Measurements from ENCODE around the gene USB1. TPM values are rescaled to one million over a fixed set of nuclear protein-coding genes. Genes with fewer than 3 reads are reported as not detected.

USB1 gene
- total and polyA plus RNA-seq, 2 experiments from 2014 or later = 79.6 to 118 TPM

GRCh38 chr16:57994361-57994760 lies 6.8 kb upstream of the USB1 start (continued):
- no peak for TF ChIP-seq ETS1 (IDR thresholded peaks at IDR 0.05)
- no peak for TF ChIP-seq JUNB (IDR thresholded peaks at IDR 0.05; ENCODE audit: unreplicated experiment)

- H3F3A ChIP-seq (replicated peaks; ENCODE audit: low read depth) = peaks cover 5% of the 10 kb centered on the region
- H3K36me3 ChIP-seq (ENCODE audit: insufficient read depth) = no peaks in the 10 kb centered on the region
- H3K4me2 ChIP-seq = no peak overlapping the region
- H3K79me2 ChIP-seq (replicated peaks; ENCODE audit: insufficient read depth) = no peaks in the 10 kb centered on the region
- Mint-ChIP-seq H3K4me3 (no peak overlapping the region), H3K9me3 (no peaks in the 10 kb centered on the region), H3K36me3 (ENCODE audit: low read depth) (peaks cover 6% of the 10 kb centered on the region; the same call in 2 of the 3 replicates), H3K27ac (no peak overlapping the region), H3K4me1 (peaks cover 28% of the 10 kb centered on the region), H3K27me3 (ENCODE audit: insufficient read depth, low read depth, poor library complexity) (peaks cover 25% of the 10 kb centered on the region)
- H3K27me3 ChIP-seq (ENCODE audit: insufficient read depth) = no peaks in the 10 kb centered on the region
- DNase-seq (ENCODE audit: low spot score) = peak; percentile 68
- peaks cover 7% of the 10 kb centered on the region for H3K4me1 ChIP-seq (ENCODE audit: insufficient read depth)
- peak; percentile 54 for ATAC-seq
- no peaks in the 10 kb centered on the region for H3K9me2 ChIP-seq (ENCODE audit: insufficient read depth)
- H4K20me1 ChIP-seq (replicated peaks; ENCODE audit: insufficient read depth) = no peaks in the 10 kb centered on the region
- no peak overlapping the region for H3K4me3 ChIP-seq
- H2AFZ ChIP-seq = no peak overlapping the region
- TF ChIP-seq POLR2AphosphoS5 (IDR thresholded peaks at IDR 0.05; ENCODE audit: low read depth) (no peak), CTCF (conservative IDR thresholded peaks at IDR 0.05; ENCODE audit: low read depth in 2 of 2) (peak; percentile 43 to 60)
- no peak overlapping the region for H3K27ac ChIP-seq (ENCODE audit: low read depth)
Measured at GRCh38 chr16:57994778-57995177, 6.4 kb upstream of the USB1 start.

DNA sequence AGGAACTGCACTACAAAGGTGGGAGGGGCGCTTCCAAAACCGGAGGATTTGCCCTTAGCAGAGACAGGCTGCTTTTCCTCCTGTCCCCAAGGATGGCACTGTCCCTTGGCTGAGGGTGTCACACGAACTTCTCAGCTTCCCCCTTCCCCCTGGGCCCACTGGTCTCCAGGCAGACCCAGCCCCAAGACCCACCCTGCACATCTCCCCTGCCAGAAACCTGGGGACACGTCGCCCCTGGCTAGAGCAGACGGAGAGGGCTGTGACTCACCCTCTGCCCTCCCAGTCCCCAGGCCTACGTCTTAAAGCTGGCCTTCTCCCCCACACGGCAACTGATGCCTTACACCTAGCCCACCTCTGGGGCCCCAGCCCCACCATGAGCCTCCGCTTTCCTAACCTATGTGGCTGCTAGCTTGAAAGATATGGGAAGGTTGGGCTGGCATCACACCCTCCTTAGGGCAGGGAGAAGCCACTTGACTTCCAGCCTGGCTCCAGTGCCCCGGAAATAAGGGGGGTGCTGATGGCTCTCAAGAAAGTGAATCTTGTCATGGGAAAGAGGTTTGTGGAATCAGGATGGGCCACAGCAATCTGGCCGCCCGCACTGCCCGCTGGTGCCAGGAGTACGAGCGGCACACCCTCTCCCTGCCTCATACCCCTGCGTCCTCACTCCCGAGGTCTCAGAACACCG lies 5.3 kb upstream of the USB1 start:
- Mint-ChIP-seq H3K4me1 (peaks cover 28% of the 10 kb centered on the region), H3K27me3 (ENCODE audit: insufficient read depth, low read depth, poor library complexity) (peaks cover 21% of the 10 kb centered on the region), H3K4me3 (no peak overlapping the region), H3K9me3 (no peaks in the 10 kb centered on the region), H3K27ac (no peak overlapping the region), H3K36me3 (ENCODE audit: low read depth) (peaks cover 6% of the 10 kb centered on the region; the same call in 2 of the 3 replicates)
- Histone ChIP-seq H3K36me3 (ENCODE audit: insufficient read depth) (no peaks in the 10 kb centered on the region), H3F3A (replicated peaks; ENCODE audit: low read depth) (peaks cover 7% of the 10 kb centered on the region), H3K9me2 (ENCODE audit: insufficient read depth) (no peaks in the 10 kb centered on the region), H4K20me1 (replicated peaks; ENCODE audit: insufficient read depth) (no peaks in the 10 kb centered on the region), H3K4me3 (no peak overlapping the region), H2AFZ (no peak overlapping the region), H3K4me2 (no peak overlapping the region), H3K27me3 (ENCODE audit: insufficient read depth) (no peaks in the 10 kb centered on the region), H3K27ac (ENCODE audit: low read depth) (no peak overlapping the region), H3K79me2 (replicated peaks; ENCODE audit: insufficient read depth) (no peaks in the 10 kb centered on the region), H3K4me1 (ENCODE audit: insufficient read depth) (peaks cover 8% of the 10 kb centered on the region)
- TF ChIP-seq STAT1 (IDR thresholded peaks at IDR 0.05; ENCODE audit: unreplicated experiment) (no peak), ETS1 (IDR thresholded peaks at IDR 0.05) (no peak), NANOG (IDR thresholded peaks at IDR 0.05; ENCODE audit: borderline replicate concordance) (no peak), EZH2phosphoT487 (IDR thresholded peaks at IDR 0.05; ENCODE audit: unreplicated experiment) (no peak), CREB1 (CRISPR knock-in tag; IDR thresholded peaks at IDR 0.05; ENCODE audit: low read depth) (no peak), POLR2AphosphoS5 (IDR thresholded peaks at IDR 0.05; ENCODE audit: low read depth) (no peak)
- TF ChIP-seq, protein P1, sequence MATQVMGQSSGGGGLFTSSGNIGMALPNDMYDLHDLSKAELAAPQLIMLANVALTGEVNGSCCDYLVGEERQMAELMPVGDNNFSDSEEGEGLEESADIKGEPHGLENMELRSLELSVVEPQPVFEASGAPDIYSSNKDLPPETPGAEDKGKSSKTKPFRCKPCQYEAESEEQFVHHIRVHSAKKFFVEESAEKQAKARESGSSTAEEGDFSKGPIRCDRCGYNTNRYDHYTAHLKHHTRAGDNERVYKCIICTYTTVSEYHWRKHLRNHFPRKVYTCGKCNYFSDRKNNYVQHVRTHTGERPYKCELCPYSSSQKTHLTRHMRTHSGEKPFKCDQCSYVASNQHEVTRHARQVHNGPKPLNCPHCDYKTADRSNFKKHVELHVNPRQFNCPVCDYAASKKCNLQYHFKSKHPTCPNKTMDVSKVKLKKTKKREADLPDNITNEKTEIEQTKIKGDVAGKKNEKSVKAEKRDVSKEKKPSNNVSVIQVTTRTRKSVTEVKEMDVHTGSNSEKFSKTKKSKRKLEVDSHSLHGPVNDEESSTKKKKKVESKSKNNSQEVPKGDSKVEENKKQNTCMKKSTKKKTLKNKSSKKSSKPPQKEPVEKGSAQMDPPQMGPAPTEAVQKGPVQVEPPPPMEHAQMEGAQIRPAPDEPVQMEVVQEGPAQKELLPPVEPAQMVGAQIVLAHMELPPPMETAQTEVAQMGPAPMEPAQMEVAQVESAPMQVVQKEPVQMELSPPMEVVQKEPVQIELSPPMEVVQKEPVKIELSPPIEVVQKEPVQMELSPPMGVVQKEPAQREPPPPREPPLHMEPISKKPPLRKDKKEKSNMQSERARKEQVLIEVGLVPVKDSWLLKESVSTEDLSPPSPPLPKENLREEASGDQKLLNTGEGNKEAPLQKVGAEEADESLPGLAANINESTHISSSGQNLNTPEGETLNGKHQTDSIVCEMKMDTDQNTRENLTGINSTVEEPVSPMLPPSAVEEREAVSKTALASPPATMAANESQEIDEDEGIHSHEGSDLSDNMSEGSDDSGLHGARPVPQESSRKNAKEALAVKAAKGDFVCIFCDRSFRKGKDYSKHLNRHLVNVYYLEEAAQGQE (IDR thresholded peaks at IDR 0.05; ENCODE audit: unreplicated experiment) = no peak
- ATAC-seq = no peak
- no peak for DNase-seq (ENCODE audit: low spot score)

Measured in GM23338 (cell line).